Hypothalamus (tissue), 51 donors: ENCODE results near the gene HDDC2.
A peak's percentile ranks its signal among the peaks of the same experiment; 100 is the strongest.
"Not testable (repeated sequence)": the region's sequence is repeated elsewhere in the genome, so short reads cannot be mapped to it uniquely, and the experiment has no call there.

ENCODE experiments used
- DNase-seq, 51 donors: peaks; one replicate each; lab custom pipeline; 2025; lab: John Stamatoyannopoulos, UW

The HDDC2 gene

GRCh38 chr6:125307150-125307838, 5.5 kb upstream of the HDDC2 start:
- no peak for DNase-seq

- DNase-seq = no peak
Measured at GRCh38 chr6:125306756-125307149, 5.0 kb upstream of the HDDC2 start.

DNA sequence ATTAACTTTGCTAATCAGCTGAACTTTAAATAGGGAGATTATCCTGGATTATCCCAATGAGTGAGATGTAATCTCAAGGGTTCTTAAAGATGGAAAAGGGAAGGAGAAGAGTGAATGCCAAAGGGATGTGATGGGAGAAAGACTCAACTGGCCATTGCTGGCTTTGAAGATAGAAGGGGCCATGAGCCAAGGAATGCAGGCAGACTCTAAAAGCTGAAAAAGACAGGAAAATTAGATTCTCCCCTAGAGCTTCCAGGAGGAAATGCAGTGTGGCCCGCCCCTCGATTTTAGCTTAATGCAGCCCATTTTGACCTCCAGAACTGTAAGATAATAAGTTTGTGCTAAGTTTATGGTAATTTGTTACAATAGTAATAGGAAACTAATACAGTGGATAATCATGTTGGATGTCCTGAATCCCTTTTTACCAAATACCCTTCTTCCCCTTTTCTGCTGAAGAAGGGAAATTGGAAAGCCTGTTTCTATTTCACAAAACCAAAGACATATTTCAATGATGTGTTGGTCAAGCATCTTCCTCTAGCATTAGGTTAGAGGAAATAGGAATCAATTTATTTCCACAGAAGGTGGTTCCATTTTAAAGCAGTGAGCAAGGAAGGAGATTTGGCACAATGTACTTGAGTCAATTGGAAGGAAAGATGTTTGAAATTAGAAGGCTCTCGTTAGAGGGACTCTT, 3.3 kb upstream of the HDDC2 start:
- no peak for DNase-seq

DNA sequence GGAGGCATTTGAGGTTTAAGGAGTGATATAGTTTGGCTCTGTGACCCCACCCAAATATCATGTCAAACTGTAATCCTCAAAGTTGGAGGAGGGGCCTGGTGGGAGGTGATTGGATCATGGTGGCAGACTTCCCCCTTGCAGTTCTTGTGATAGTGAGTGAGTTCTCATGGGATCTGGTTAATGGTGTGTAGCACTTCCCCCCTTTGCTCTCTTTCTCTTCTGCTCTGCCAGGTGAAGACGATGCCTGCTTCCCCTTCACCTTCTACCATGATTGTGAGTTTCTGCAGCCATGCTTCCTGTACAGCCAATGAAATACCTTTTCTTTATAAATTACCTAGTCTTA, 1.7 kb upstream of the HDDC2 start:
- no peak for DNase-seq

- DNase-seq = no peak
Measured at GRCh38 chr6:125302840-125303511, 1.2 kb upstream of the HDDC2 start.

DNA sequence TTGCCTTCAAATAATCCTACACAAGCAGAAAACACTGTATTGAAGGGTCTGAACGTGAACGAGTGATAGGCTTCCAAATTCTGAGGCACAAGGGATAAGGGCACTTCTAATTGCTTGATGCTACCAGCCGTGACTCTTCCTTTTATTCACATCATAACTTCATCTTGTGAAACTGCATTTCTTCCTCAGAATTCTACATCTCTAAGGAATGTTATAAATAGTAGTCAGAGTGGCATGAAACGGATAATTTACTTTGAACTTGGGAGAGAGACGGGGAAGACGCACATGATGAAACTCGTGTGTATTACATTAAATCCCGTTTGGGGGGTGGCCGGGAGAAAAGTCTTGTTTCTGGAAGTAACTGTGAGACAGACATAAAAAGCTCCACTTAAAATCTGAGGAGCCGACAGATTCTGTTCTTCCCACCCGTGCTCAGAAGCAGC, 754 bp downstream of the HDDC2 start:
- peak in 2 of 51 donors; percentile 27 to 40 for DNase-seq

GRCh38 chr6:125299257-125299656, 2.5 kb downstream of the HDDC2 start:
- DNase-seq = no peak

DNA sequence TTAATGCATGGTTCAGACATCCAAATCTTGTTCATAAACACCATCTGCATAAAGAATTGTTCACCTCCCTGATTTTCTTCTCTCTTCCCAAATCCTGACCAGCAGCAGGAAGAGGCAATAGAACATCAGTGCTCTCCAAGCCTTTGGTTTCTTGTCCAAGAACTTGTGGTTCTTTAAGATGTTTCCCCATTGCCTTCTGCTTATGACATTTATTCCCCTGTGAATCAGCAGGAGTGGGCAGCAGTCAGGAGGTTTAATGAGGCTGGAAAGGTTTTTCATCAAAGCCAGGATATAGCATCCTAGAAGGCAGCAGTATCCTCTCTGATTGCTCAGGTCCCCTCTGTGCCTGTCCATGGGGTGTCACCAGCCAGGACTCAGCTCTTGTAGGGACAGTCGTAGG, 5.3 kb downstream of the HDDC2 start:
- no peak for DNase-seq

DNA sequence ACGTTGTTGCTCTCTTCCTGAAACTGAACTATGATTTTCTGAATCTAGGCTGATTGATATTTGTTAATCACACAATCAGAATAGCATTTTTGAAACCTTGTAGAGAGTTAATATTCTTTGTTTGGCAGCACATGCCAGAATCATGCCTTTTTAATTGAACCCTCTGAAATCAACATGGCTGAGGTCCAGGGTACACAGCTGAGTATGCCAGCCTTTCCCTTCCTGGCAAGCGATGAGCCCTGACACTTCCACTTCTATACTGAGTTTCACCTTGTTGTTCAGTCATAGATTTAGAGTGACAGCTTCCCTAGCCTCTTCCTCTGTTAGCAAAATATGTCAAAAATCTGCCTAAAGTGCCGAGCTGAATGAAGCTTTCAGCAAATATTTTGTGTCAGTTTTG, 6.8 kb downstream of the HDDC2 start:
- no peak for DNase-seq

DNA sequence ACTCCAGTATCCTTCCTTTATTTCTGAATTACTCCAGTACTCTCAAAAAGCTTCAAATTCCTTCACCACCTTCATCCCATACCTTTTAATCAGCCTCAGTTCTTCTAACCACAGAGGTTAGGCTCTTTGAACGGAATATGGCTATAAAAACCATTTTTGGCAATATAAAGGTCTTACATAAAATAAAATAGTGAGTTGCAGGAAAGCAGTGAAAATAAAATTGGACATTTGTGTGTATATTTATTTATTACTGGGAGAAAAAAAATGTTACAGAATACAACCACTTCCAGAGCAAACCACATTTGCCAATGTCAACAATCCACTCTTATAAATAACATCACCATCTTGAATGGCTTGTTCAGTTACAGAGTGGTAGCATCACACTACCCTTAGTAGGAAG, 7.7 kb downstream of the HDDC2 start:
- DNase-seq = no peak

DNA sequence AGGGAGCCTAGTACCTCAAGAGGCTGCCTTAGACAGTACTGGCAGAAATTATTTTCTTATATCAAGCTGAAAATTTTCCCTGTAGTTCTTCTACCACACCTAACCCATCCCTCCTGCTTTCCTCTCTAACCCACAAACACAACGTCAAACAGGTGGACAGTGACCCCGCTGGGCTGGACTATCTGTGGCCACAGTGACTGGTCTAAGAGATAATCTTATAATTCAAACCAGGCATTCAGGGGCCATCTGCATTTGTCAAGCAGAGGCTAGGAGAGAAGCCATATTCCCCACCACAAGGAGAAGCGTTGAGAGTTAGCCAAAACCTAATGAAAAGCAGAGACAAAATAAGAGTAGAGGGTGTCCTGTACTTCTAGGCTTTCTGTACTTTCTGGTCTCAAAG, 8.2 kb downstream of the HDDC2 start:
- no peak for DNase-seq

DNA sequence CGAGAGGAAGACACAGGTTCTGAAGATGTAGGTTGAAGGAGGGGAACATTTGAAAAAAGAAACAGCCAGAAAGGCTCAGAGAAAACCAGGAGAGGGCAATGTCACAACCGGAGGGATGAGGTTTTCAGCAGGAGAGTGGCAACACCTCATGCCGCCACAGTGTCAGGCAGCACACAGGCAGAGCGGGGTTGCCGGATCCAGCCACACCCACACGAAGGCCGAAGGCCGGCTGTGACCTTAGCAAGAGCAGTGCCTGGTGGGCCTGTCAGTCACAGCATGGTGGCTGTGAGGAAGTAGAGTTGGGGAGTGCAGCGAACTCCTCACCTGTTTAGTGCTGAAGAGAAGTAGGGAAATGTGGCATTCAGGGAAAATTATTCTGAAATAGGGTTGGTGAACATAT, 14.0 kb downstream of the HDDC2 start:
- DNase-seq = no peak

- no peak for DNase-seq
Measured at GRCh38 chr6:125285936-125286335, 15.8 kb downstream of the HDDC2 start.

- DNase-seq = no peak
Measured at GRCh38 chr6:125285353-125285752, 16.4 kb downstream of the HDDC2 start.

- DNase-seq = not testable (repeated sequence)
Measured at GRCh38 chr6:125282470-125282869, 19.3 kb downstream of the HDDC2 start.

- DNase-seq = not testable (repeated sequence)
Measured at GRCh38 chr6:125280370-125281035, 21.3 kb downstream of the HDDC2 start.

GRCh38 chr6:125279961-125280360, 21.8 kb downstream of the HDDC2 start:
- no peak for DNase-seq

DNA sequence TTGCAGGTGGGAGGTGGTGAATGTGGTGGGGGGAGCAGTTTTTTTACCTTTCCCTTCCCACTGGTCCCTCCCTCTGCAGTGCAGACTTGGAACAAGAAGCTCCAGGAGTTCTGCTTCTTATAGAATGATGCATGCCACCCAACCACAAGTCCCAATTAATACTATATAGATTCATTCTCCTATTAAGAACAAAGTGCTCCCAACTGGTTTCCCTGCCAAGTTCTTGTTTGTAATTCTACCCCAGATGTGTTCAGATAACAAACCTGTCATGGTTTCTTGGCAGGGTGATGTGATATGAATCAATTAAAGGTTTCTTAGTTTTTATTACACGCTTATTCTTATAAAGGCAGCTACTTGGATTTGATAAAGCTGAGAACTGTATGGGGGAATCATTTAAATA, 23.9 kb downstream of the HDDC2 start:
- DNase-seq = no peak

- DNase-seq = no peak
Measured at GRCh38 chr6:125275779-125276178, 26.0 kb downstream of the HDDC2 start.

DNA sequence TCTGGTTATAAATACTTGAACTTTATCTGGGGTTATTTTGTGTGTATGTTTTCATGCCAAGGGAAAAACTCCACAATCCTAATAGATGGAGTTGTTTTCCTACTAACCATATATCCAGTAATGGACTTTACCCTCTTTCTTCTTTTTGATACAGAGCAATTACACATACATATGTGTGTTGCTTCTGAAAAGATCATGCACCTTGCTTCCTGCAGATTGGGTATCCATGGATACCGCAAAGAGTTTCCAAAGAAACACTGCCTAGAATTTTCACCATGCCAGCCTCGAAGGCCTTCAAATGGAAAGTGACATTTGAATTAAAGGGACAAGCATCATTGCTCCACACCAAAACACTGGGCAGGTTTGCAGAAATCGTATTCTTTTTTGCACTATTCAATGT, 26.8 kb downstream of the HDDC2 start:
- DNase-seq = peak in 1 of 51 donors; percentile 30

- DNase-seq = no peak
Measured at GRCh38 chr6:125273965-125274364, 27.8 kb downstream of the HDDC2 start.
